HEK293 (cell line): ENCODE measurements around the gene MESP2.

Experiments
- CTCF ChIA-PET: fragments of 350-600 bp; formaldehyde crosslinking; extraction: SDS; loops from one replicate; lab custom pipeline; 2021; ENCODE audit warnings: antibody characterized with exemption; lab: Yijun Ruan, JAX
- POLR2A ChIA-PET: fragments of 300-600 bp; formaldehyde crosslinking; extraction: SDS; loops from one replicate; lab custom pipeline; 2020; ENCODE audit warnings: antibody characterized with exemption, inconsistent platforms; lab: Yijun Ruan, JAX
- H3K27ac ChIP-seq: fragments of 200-500 bp; sonication (Bioruptor generic); 2 replicates; pipeline ENCODE4 v1.5.1; 2014; ENCODE audit warnings: low read depth, low read length, control low read depth, inconsistent platforms; ENCODE audit errors: extremely low read depth
- H3K36me3 ChIP-seq, 2 experiments: fragments of 200-500 bp in 1 of 2; sonication (Bioruptor generic) in 1 of 2; 1 replicate in 1 of 2; 2 replicates in 1 of 2; pipeline ENCODE4 v1.5.1; 2014 to 2017; ENCODE audit warnings: inconsistent platforms in 2 of 2, low read length in 2 of 2; ENCODE audit not compliant: control insufficient read depth in 2 of 2, insufficient read depth in 1 of 2
- H3K4me1 ChIP-seq: fragments of 200-500 bp; sonication (Bioruptor generic); 2 replicates; pipeline ENCODE4 v1.5.1; 2014; ENCODE audit warnings: mild to moderate bottlenecking, low read length, inconsistent platforms; ENCODE audit not compliant: control insufficient read depth, insufficient read depth
- H3K4me3 ChIP-seq: 2 replicates; pipeline ENCODE4 v1.5.1; 2011; ENCODE audit warnings: low read depth, mild to moderate bottlenecking, control low read depth, low read length, moderate library complexity
- H3K9me3 ChIP-seq: fragments of 200-500 bp; sonication (Bioruptor generic); 2 replicates; pipeline ENCODE4 v1.5.1; 2014; ENCODE audit warnings: low read depth, low read length, inconsistent platforms; ENCODE audit not compliant: control insufficient read depth, insufficient read depth
- EGR2 ChIP-seq: fragments of 450-650 bp; formaldehyde crosslinking; IDR thresholded peaks from 2 replicates; pipeline ENCODE4 v1.5.1; 2016; ENCODE audit warnings: low read depth, missing biosample characterization, missing genetic modification characterization
- FEZF1 ChIP-seq: fragments of 450-650 bp; formaldehyde crosslinking; IDR thresholded peaks from 2 replicates; pipeline ENCODE4 v1.5.1; 2016; ENCODE audit warnings: missing biosample characterization, missing genetic modification characterization
- HOXA7 ChIP-seq: sonication (generic); formaldehyde crosslinking; IDR thresholded peaks from 2 replicates; pipeline ENCODE4 v1.8.1; 2022; ENCODE audit warnings: missing genetic modification reagents, borderline replicate concordance
- HOXD13 ChIP-seq: sonication (generic); formaldehyde crosslinking; IDR thresholded peaks from 2 replicates; pipeline ENCODE4 v1.8.0; 2022; ENCODE audit warnings: missing genetic modification reagents, borderline replicate concordance
- KLF8 ChIP-seq: fragments of 450-650 bp; formaldehyde crosslinking; IDR thresholded peaks from 2 replicates; pipeline ENCODE4 v1.5.1; 2016; ENCODE audit warnings: missing biosample characterization, missing genetic modification characterization
- MEIS1 ChIP-seq: sonication (generic); formaldehyde crosslinking; IDR thresholded peaks from 2 replicates; pipeline ENCODE4 v1.8.1; 2022; ENCODE audit warnings: missing genetic modification reagents, mild to moderate bottlenecking, borderline replicate concordance
- SETDB1 ChIP-seq: IDR thresholded peaks from one replicate; pipeline ENCODE4 v1.6.1; 2017; ENCODE audit warnings: mild to moderate bottlenecking, low read length, moderate library complexity, mixed read lengths; ENCODE audit not compliant: insufficient read length
- SP2 ChIP-seq: fragments of 450-650 bp; formaldehyde crosslinking; IDR thresholded peaks from 2 replicates; pipeline ENCODE4 v1.5.1; 2016; ENCODE audit warnings: missing biosample characterization, missing genetic modification characterization
- ZBTB48 ChIP-seq: fragments of 450-650 bp; formaldehyde crosslinking; IDR thresholded peaks from 2 replicates; pipeline ENCODE4 v1.5.1; 2016; ENCODE audit warnings: missing biosample characterization, missing genetic modification characterization
- ZFP69B ChIP-seq: fragments of 450-650 bp; formaldehyde crosslinking; IDR thresholded peaks from 2 replicates; pipeline ENCODE4 v1.5.1; 2016; ENCODE audit warnings: missing biosample characterization, missing genetic modification characterization
- ZNF146 ChIP-seq: fragments of 450-650 bp; formaldehyde crosslinking; IDR thresholded peaks from 2 replicates; pipeline ENCODE4 v1.5.1; 2016; ENCODE audit warnings: missing biosample characterization, missing genetic modification characterization
- ZNF157 ChIP-seq: fragments of 450-650 bp; formaldehyde crosslinking; IDR thresholded peaks from 2 replicates; pipeline ENCODE4 v1.5.1; 2016; ENCODE audit warnings: missing biosample characterization, missing genetic modification characterization
- ZNF184 ChIP-seq: fragments of 450-650 bp; IDR thresholded peaks from 2 replicates; pipeline ENCODE4 v1.5.1; 2018; ENCODE audit warnings: missing biosample characterization, mild to moderate bottlenecking, missing genetic modification characterization
- ZNF23 ChIP-seq: fragments of 450-650 bp; formaldehyde crosslinking; IDR thresholded peaks from 2 replicates; pipeline ENCODE4 v1.5.1; 2016; ENCODE audit warnings: missing biosample characterization, missing genetic modification characterization, borderline replicate concordance
- ZNF350 ChIP-seq: fragments of 450-650 bp; formaldehyde crosslinking; IDR thresholded peaks from 2 replicates; pipeline ENCODE4 v1.5.0; 2017; ENCODE audit warnings: missing biosample characterization, mild to moderate bottlenecking, missing genetic modification characterization
- ZNF433 ChIP-seq: fragments of 450-650 bp; formaldehyde crosslinking; IDR thresholded peaks from 2 replicates; pipeline ENCODE4 v1.5.1; 2016; ENCODE audit warnings: missing biosample characterization, missing genetic modification characterization, low read depth
- ZNF48 ChIP-seq: fragments of 450-650 bp; formaldehyde crosslinking; IDR thresholded peaks from 2 replicates; pipeline ENCODE4 v1.5.1; 2016; ENCODE audit warnings: missing biosample characterization, missing genetic modification characterization
- ZNF514 ChIP-seq: fragments of 450-650 bp; formaldehyde crosslinking; IDR thresholded peaks from 2 replicates; pipeline ENCODE4 v1.5.1; 2016; ENCODE audit warnings: missing biosample characterization, missing genetic modification characterization
- ZNF544 ChIP-seq: fragments of 450-650 bp; formaldehyde crosslinking; IDR thresholded peaks from 2 replicates; pipeline ENCODE4 v1.5.0; 2017; ENCODE audit warnings: missing biosample characterization, missing genetic modification characterization
- ZNF548 ChIP-seq: fragments of 450-650 bp; formaldehyde crosslinking; IDR thresholded peaks from 2 replicates; pipeline ENCODE4 v1.5.1; 2016; ENCODE audit warnings: missing biosample characterization, missing genetic modification characterization
- ZNF571 ChIP-seq: fragments of 450-650 bp; formaldehyde crosslinking; IDR thresholded peaks from 2 replicates; pipeline ENCODE4 v1.5.0; 2017; ENCODE audit warnings: missing biosample characterization, missing genetic modification characterization
- ZNF747 ChIP-seq: fragments of 450-650 bp; formaldehyde crosslinking; IDR thresholded peaks from 2 replicates; pipeline ENCODE4 v1.5.1; 2016; ENCODE audit warnings: missing biosample characterization, missing genetic modification characterization
- ZXDB ChIP-seq: fragments of 450-650 bp; formaldehyde crosslinking; IDR thresholded peaks from 2 replicates; pipeline ENCODE4 v1.5.1; 2016; ENCODE audit warnings: missing biosample characterization, missing genetic modification characterization
- TF ChIP-seq, protein P1 (sequence below): fragments of 450-650 bp; formaldehyde crosslinking; IDR thresholded peaks from 2 replicates; pipeline ENCODE4 v1.5.0; 2017; ENCODE audit warnings: missing biosample characterization, missing genetic modification characterization, borderline replicate concordance
- TF ChIP-seq, protein P2 (sequence below): fragments of 450-650 bp; formaldehyde crosslinking; IDR thresholded peaks from 2 replicates; pipeline ENCODE4 v1.5.1; 2016; ENCODE audit warnings: missing biosample characterization, missing genetic modification characterization, low read depth
- TF ChIP-seq, protein P3 (sequence below): fragments of 450-650 bp; formaldehyde crosslinking; conservative IDR thresholded peaks from 2 replicates; pipeline ENCODE4 v1.5.1; 2016; ENCODE audit warnings: low read depth, missing biosample characterization, missing genetic modification characterization
- TF ChIP-seq, protein P4 (sequence below): fragments of 450-650 bp; formaldehyde crosslinking; IDR thresholded peaks from 2 replicates; pipeline ENCODE4 v1.5.1; 2016; ENCODE audit warnings: missing biosample characterization, missing genetic modification characterization
- TF ChIP-seq, protein P5 (sequence below): fragments of 450-650 bp; formaldehyde crosslinking; IDR thresholded peaks from 2 replicates; pipeline ENCODE4 v1.5.1; 2017; ENCODE audit warnings: missing biosample characterization, mild to moderate bottlenecking, missing genetic modification characterization, moderate library complexity

Gene MESP2

DNA sequence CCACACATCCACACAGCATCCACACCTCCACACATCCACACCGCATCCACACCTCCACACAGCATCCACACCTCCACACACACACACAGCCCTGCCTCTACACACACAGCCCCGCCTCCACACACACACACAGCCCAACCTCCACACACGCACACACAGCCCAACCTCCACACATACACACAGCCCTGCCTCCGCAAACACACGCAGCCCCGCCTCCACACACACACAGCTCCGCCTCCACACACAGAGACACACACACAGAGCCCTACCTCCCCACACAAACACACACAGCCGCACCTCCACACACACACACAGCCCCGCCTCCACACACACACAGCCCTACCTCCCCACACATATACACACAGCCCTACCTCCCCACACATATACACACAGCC, 29.7 kb upstream of the MESP2 start:
- Histone ChIP-seq H3K4me1 (peaks cover 8% of the 10 kb centered on the region; the same call in 1 of the 2 replicates), H3K4me3 (no peak overlapping the region), H3K36me3 (no peaks in the 10 kb centered on the region; a peak in 1 of 3 replicates), H3K27ac (no peak overlapping the region), H3K9me3 (no peaks in the 10 kb centered on the region)
- ChIA-PET CTCF (interaction anchor here (0.6 kb wide), 1 partner anchor 347 kb away, joined by 3 read pairs; no protein-coding TSS in a partner anchor), POLR2A (no interaction called here)
- TF ChIP-seq, protein P1, sequence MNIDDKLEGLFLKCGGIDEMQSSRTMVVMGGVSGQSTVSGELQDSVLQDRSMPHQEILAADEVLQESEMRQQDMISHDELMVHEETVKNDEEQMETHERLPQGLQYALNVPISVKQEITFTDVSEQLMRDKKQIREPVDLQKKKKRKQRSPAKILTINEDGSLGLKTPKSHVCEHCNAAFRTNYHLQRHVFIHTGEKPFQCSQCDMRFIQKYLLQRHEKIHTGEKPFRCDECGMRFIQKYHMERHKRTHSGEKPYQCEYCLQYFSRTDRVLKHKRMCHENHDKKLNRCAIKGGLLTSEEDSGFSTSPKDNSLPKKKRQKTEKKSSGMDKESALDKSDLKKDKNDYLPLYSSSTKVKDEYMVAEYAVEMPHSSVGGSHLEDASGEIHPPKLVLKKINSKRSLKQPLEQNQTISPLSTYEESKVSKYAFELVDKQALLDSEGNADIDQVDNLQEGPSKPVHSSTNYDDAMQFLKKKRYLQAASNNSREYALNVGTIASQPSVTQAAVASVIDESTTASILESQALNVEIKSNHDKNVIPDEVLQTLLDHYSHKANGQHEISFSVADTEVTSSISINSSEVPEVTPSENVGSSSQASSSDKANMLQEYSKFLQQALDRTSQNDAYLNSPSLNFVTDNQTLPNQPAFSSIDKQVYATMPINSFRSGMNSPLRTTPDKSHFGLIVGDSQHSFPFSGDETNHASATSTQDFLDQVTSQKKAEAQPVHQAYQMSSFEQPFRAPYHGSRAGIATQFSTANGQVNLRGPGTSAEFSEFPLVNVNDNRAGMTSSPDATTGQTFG (tag by site-specific recombination) = no peak
- TF ChIP-seq ZXDB (tag by site-specific recombination) = no peak
- TF ChIP-seq, protein P2, sequence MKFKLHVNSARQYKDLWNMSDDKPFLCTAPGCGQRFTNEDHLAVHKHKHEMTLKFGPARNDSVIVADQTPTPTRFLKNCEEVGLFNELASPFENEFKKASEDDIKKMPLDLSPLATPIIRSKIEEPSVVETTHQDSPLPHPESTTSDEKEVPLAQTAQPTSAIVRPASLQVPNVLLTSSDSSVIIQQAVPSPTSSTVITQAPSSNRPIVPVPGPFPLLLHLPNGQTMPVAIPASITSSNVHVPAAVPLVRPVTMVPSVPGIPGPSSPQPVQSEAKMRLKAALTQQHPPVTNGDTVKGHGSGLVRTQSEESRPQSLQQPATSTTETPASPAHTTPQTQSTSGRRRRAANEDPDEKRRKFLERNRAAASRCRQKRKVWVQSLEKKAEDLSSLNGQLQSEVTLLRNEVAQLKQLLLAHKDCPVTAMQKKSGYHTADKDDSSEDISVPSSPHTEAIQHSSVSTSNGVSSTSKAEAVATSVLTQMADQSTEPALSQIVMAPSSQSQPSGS (tag by site-specific recombination) = no peak
- no peak for TF ChIP-seq SETDB1
- TF ChIP-seq ZNF514 (tag by site-specific recombination) = no peak
- TF ChIP-seq SP2 (tag by site-specific recombination) = 0 out of 2 replicates have a peak, but pooled peaks have one; percentile 32
- TF ChIP-seq EGR2 (tag by site-specific recombination) = peak; percentile 96
- TF ChIP-seq ZNF184 (tag by site-specific recombination) = no peak
- TF ChIP-seq ZNF747 (tag by site-specific recombination) = no peak
- TF ChIP-seq FEZF1 (tag by site-specific recombination) = no peak
- no peak for TF ChIP-seq ZNF23 (tag by site-specific recombination)
- TF ChIP-seq ZNF146 = no peak
- TF ChIP-seq, protein P3, sequence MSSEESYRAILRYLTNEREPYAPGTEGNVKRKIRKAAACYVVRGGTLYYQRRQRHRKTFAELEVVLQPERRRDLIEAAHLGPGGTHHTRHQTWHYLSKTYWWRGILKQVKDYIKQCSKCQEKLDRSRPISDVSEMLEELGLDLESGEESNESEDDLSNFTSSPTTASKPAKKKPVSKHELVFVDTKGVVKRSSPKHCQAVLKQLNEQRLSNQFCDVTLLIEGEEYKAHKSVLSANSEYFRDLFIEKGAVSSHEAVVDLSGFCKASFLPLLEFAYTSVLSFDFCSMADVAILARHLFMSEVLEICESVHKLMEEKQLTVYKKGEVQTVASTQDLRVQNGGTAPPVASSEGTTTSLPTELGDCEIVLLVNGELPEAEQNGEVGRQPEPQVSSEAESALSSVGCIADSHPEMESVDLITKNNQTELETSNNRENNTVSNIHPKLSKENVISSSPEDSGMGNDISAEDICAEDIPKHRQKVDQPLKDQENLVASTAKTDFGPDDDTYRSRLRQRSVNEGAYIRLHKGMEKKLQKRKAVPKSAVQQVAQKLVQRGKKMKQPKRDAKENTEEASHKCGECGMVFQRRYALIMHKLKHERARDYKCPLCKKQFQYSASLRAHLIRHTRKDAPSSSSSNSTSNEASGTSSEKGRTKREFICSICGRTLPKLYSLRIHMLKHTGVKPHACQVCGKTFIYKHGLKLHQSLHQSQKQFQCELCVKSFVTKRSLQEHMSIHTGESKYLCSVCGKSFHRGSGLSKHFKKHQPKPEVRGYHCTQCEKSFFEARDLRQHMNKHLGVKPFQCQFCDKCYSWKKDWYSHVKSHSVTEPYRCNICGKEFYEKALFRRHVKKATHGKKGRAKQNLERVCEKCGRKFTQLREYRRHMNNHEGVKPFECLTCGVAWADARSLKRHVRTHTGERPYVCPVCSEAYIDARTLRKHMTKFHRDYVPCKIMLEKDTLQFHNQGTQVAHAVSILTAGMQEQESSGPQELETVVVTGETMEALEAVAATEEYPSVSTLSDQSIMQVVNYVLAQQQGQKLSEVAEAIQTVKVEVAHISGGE (tag by site-specific recombination) = no peak
- no peak for TF ChIP-seq HOXD13 (CRISPR knock-in tag)
- no peak for TF ChIP-seq ZNF157 (tag by site-specific recombination)
- no peak for TF ChIP-seq ZNF548 (tag by site-specific recombination)
- no peak for TF ChIP-seq ZNF544 (tag by site-specific recombination)
- no peak for TF ChIP-seq HOXA7 (CRISPR knock-in tag)
- TF ChIP-seq, protein P4, sequence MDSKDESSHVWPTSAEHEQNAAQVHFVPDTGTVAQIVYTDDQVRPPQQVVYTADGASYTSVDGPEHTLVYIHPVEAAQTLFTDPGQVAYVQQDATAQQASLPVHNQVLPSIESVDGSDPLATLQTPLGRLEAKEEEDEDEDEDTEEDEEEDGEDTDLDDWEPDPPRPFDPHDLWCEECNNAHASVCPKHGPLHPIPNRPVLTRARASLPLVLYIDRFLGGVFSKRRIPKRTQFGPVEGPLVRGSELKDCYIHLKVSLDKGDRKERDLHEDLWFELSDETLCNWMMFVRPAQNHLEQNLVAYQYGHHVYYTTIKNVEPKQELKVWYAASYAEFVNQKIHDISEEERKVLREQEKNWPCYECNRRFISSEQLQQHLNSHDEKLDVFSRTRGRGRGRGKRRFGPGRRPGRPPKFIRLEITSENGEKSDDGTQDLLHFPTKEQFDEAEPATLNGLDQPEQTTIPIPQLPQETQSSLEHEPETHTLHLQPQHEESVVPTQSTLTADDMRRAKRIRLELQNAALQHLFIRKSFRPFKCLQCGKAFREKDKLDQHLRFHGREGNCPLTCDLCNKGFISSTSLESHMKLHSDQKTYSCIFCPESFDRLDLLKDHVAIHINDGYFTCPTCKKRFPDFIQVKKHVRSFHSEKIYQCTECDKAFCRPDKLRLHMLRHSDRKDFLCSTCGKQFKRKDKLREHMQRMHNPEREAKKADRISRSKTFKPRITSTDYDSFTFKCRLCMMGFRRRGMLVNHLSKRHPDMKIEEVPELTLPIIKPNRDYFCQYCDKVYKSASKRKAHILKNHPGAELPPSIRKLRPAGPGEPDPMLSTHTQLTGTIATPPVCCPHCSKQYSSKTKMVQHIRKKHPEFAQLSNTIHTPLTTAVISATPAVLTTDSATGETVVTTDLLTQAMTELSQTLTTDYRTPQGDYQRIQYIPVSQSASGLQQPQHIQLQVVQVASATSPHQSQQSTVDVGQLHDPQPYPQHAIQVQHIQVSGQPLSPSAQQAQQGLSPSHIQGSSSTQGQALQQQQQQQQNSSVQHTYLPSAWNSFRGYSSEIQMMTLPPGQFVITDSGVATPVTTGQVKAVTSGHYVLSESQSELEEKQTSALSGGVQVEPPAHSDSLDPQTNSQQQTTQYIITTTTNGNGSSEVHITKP (tag by site-specific recombination) = no peak
- TF ChIP-seq MEIS1 (CRISPR knock-in tag) = no peak
- TF ChIP-seq, protein P5, sequence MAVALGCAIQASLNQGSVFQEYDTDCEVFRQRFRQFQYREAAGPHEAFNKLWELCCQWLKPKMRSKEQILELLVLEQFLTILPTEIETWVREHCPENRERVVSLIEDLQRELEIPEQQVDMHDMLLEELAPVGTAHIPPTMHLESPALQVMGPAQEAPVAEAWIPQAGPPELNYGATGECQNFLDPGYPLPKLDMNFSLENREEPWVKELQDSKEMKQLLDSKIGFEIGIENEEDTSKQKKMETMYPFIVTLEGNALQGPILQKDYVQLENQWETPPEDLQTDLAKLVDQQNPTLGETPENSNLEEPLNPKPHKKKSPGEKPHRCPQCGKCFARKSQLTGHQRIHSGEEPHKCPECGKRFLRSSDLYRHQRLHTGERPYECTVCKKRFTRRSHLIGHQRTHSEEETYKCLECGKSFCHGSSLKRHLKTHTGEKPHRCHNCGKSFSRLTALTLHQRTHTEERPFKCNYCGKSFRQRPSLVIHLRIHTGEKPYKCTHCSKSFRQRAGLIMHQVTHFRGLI (tag by site-specific recombination) = peak; percentile 94
- no peak for TF ChIP-seq ZNF350 (tag by site-specific recombination)
- TF ChIP-seq KLF8 (tag by site-specific recombination) = peak; percentile 41; the same call in 1 of the 2 replicates
- TF ChIP-seq ZBTB48 (tag by site-specific recombination) = no peak
- no peak for TF ChIP-seq ZFP69B (tag by site-specific recombination)
- TF ChIP-seq ZNF571 (tag by site-specific recombination) = no peak
- no peak for TF ChIP-seq ZNF433
- no peak for TF ChIP-seq ZNF48
